Fibroblast of lung (primary cell): ENCODE measurements around the gene LRRC3C.

Source experiments
- EZH2 ChIP-seq: IDR thresholded peaks from 2 replicates; pipeline ENCODE4 v1.5.1; 2012; ENCODE audit warnings: low read length, control low read depth, mild to moderate bottlenecking; ENCODE audit errors: missing control alignments
- TF ChIP-seq, protein P1 (sequence below), 2 donors: IDR thresholded peaks in 1 of 2; conservative IDR thresholded peaks in 1 of 2; 1 replicate in 1 of 2; 2 replicates in 1 of 2; pipeline ENCODE4 v1.5.1; 2011 to 2012; ENCODE audit warnings: low read length in 2 of 2, control low read depth in 1 of 2, inconsistent platforms in 1 of 2, low read depth in 1 of 2, mild to moderate bottlenecking in 1 of 2

DNA sequence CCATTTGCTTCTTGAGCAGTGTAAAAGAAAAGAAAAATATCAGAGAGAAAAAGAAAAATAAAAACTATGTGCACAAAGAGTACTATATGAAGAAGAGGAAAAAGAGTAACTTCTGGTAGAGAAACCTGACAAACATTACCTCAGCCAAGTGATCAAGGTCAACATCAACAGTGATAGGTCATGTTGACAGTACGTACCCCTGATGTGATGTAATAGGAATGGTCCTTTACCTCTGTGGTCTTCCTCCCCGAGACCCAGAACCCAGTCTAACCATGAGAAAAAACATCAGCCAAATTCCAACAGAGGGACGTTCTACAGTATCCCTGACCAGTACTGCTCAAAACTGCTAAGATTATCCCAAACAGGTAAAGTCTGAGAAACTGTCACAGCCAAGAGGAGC is 13.5 kb upstream of the LRRC3C start:
- TF ChIP-seq, protein P1, sequence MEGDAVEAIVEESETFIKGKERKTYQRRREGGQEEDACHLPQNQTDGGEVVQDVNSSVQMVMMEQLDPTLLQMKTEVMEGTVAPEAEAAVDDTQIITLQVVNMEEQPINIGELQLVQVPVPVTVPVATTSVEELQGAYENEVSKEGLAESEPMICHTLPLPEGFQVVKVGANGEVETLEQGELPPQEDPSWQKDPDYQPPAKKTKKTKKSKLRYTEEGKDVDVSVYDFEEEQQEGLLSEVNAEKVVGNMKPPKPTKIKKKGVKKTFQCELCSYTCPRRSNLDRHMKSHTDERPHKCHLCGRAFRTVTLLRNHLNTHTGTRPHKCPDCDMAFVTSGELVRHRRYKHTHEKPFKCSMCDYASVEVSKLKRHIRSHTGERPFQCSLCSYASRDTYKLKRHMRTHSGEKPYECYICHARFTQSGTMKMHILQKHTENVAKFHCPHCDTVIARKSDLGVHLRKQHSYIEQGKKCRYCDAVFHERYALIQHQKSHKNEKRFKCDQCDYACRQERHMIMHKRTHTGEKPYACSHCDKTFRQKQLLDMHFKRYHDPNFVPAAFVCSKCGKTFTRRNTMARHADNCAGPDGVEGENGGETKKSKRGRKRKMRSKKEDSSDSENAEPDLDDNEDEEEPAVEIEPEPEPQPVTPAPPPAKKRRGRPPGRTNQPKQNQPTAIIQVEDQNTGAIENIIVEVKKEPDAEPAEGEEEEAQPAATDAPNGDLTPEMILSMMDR (conservative IDR thresholded peaks at IDR 0.05 in 1 of 2, IDR thresholded peaks at IDR 0.05 in 1 of 2; ENCODE audit: low read depth in 1 of 2, low read length in 2 of 2), result no peak
- no peak for TF ChIP-seq EZH2
